HG03460 (cell line): ENCODE results near the gene CHRM2.
"Not testable (repeated sequence)": the region's sequence is repeated elsewhere in the genome, so short reads cannot be mapped to it uniquely, and the experiment has no call there.

Source experiments
- ATAC-seq: cut with Tn5 transposase; IDR thresholded peaks from one replicate; pipeline ENCODE4 v1.9.1; 2021; ENCODE audit not compliant: unreplicated experiment

CHRM2 gene

DNA sequence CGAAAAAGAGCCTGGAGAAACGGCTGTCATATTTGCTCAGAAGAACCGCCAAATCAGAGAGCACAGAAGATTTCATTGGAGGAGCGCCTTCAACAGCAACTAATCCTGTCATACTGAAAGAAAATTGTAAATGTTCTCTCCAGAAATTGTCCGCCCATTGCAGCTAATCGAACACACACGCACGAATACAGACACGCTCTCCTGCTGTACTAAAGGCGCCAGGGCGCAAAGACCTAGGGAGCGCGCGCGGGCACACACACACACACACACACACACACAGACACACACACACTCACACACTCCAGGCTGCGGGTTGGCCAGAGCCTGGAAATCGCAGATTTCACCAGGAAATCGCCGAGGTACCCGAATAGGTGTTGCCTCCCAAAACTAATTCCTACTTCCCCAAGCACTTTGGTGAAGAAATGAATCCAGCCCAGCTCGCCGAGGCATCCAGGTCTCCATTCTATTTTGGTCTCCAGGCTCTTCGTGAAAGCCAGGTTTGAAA, at the start of gene CHRM2:
TSS of gene CHRM2 (plus strand) at position 157 of the 505 bp plus-strand sequence. CDS start 146,214 bp downstream, outside the sequence.
- ATAC-seq, result no peak

DNA sequence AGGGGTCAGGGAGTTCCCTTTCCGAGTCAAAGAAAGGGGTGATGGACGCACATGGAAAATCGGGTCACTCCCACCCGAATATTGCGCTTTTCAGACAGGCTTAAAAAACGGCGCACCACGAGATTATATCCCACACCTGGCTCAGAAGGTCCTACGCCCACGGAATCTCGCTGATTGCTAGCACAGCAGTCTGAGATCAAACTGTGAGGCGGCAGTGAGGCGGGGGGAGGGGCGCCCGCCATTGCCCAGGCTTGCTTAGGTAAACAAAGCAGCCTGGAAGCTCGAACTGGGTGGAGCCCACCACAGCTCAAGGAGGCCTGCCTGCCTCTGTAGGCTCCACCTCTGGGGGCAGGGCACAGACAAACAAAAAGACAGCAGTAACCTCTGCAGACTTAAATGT, 37.1 kb upstream of the CHRM2 start:
- ATAC-seq, result not testable (repeated sequence)

DNA sequence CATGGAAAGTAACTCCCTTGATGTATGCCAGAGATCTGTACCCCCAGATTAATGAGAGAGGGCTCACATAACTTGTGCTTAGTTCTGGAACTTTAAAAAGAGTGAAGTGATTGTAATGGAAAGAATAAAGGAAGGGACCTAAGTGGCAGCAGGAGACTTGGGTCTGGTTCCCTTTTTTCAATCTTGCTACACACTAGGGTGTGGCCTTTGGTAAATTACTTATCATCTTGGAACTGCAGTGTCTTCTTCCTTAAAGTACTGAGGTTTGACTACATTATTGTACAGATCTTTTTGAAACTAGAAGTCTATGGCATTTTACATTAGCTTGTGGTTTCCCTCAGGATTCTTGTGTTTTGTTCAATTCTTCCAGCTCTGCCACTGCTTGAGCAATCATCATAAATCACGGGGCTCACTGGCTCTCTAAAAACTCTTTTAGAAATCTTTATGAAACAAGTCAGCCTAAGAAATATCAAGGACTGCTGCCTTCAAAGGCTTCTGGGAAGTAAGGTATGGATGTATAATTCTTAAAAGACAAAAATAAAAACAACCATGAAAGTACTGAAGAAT, 22.5 kb upstream of the CHRM2 start:
- no peak for ATAC-seq

DNA sequence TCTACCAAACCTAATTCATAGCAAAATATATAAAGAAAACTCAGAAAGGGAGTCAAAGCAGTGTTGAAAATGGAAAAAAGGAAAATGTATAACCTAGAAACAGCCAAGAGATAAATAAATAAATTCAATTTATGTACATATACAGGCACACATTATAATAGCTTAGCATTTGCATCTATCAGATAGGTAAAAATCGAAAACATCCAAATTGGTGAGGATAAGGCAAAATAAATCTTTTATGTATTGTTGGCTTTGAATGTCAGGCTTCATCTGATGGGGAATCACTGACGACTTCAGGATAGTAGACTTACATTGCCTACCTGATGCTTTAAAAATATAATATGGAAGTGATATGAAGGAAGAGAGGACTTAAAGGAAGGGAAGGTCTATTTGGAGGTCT, 20.6 kb upstream of the CHRM2 start:
- ATAC-seq, result no peak

DNA sequence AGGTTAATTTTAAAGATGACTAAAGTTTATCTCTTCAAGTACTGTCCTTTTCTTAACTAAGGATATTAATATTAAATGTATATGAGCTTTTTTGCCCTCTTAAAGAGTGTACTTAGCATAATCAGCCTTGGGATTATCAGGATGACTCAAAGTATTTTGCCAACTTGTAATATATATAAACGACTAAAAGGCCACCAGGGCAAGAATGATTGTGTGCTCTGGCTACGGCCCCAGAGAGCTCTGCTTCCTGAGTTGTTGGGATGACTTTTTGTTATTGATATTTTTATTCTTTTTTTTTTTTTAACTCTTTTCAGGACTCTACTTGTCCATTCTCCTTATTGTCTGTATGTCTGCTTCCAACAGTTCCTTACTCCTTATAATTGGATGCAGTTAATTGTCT, 14.8 kb upstream of the CHRM2 start:
- ATAC-seq, result no peak

DNA sequence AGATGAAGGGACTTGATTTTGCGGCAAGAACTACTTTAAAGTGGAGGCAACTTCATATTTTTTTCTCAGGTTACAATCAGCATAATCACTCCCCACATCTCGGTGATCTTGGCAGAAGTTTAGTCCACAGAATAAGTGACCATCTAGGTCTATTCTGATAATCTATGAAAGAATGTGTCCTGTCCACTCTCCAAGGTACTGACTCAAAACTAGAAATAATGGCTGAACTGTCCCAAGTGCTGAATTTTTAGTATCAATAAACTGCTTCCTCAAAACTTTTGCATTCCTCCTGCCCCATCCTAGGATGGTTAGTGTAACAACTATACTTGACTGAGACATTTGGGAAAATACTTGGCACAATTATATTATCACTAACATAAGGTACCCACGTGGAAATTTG, 10.9 kb upstream of the CHRM2 start:
- ATAC-seq, result no peak

DNA sequence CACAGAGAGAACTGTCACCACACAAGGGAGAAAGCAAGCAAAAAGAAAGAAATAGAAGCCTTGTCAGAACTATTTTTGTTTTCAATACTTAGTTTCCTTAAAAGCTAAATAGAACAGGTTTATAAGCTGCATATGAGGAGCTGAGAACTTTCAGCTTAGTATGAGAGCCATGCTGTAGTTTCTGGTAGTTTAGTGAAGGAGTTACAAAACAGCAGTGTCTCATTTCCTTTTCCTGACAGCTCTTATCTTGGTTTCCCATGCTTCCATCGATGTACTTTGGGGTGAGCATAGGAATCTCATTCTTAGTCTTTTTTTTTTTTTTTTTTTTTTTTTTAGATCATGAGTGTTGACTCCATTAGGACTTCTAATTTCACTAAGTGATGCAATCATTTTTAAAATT, 8.6 kb upstream of the CHRM2 start:
- ATAC-seq, result no peak

DNA sequence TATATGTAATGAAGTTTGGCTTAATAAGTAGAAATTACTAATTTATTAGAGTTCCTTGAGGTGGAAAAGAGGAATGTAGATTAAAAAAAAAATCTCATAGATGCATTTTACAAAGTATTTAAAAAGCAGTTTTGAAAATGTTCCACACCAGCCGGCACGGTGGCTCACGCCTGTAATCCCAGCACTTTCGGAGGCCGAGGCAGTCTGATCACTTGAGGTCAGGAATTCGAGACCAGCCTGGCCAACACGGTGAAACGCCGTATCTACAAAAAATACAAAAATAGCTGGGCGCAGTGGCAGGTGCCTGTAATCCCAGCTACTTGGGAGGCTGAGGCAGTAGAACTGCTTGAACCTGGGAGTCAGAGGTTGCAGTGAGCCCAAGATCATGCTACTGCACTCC, 3.2 kb upstream of the CHRM2 start:
- ATAC-seq, result no peak

DNA sequence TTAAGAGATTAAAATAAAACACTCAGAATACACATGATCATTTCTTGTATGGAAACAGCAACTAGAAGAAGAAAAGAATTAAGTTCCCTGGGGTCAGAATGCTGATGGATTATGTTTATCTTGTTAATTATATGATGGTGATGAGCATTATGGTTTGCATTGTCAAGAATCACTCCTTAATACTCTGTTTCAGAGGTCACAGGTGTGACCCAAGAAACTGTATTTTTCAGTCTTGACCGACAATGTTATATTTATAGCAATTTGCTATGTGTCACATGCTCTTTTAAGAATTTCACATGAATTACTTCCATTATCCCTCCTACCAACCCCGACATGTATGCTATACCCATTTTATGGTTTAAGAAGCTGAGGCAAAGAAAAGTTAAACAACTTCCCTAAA, 2.7 kb upstream of the CHRM2 start:
- no peak for ATAC-seq

DNA sequence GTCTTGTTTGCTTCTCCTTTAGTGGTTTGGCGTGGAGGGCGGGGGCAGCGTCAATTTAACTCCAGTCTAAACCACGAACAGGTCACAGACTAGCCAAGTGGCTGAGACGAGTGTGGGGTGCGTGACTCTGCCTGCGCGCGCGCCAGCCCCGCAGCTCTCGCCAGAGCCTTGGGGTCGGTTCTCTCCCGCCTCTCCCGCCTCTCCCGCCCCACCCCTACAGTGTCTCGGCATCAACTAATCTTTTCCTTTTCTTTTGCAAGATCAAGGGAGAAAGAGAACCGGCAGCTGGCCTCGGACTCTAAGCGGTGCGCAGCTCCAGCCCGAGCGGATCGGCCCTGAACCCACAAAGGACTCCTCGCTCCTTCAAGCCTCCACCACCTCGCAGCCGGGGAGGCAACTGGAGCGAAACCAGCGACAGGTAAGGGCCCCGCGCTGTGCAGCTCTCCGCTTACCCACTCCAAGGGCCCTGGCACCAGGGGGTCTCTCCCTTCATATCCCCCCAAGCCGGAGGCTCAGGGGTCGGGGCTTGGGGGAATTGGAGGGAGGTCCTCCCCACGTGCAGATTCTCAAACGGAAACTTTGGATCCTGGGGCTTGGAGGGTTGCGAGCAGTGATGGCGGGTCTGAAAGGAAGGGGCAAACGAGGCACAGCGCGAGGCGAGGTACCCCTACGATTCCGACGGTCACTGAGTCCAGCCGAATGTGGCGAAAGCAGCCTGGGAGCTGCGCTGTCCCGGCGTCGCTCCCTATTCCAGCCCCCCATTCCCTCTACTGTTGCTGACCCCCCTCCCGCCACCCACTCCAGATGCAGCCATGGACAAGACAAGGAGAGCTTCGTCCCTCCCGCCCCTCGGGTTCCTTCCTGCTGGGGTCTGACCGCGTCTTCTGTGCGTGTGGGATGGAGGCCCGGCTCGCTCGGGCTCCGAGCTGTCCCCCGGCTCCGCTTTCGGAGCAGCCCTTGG, 829 bp downstream of the CHRM2 start:
- no peak for ATAC-seq

DNA sequence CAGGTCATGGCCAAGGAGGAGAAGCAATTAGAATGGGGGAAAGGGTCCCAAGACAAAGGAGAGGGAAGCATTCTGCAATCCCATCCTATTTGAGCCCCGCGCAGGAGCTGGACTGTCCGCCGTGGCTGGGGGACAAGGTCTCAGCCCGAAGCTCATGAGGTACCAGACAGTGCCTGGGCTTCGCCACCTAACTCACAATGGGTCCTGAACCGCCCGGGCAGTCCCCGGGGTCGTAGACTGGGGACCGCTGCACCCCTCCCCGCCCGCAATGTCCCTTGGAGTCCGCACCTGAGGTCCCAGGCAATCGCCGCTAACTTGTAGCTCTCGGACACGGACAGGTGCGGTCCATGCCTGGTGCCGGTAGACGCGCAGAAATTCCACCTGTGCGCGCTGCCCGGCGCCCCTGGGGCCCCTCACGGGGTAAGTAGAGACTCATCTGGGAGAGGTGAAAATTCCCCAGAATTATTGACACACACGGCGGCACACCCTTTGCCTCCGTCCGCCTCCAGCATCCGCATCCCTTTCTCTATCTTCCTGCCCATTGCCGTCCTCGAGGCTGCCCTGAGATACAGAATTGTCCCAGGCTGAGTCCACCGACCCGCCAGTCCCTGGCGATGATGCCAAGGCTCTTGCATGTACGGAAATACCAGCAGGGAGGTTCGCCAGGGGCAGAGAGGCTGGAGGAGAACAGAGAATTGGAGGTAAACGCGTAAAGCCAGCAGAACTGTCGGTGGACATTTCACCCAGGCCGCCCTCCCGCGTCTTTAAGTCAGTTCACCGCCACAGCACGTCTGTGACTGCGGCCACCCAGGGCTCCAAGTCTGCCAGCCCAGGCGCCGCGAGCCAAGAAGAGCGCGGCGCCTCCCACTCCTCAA, 1.8 kb downstream of the CHRM2 start:
- no peak for ATAC-seq

DNA sequence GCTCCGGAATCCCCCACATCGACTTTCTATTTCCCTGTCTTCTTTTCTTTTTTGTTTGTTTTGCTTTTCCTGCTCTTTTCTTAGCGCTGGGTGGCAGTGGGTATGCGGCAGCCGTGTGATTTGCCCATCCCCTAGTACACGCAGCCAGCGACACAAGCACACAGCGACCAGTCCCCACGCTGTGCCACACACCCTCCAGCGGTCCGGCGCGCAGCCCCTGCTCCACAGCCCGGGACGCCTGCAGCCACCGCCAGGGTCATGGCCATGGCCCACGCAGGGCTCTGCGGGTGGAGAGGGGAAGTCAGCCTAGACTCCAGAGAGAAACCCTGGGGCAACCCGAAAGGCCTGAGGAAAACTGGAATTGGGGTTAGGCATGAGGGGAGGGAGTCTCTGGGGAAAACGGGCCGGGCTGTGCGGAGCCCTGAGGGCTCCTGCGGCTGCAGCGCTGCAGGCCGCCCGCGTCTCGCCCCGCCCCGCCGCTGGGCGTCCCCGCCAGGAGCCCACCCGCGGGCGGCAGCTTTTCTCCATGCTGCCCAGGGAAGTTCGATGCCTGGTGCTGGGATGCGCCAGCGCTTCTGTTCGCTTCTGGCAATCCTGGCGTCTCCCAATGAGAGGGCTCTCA, 2.5 kb downstream of the CHRM2 start:
- no peak for ATAC-seq

DNA sequence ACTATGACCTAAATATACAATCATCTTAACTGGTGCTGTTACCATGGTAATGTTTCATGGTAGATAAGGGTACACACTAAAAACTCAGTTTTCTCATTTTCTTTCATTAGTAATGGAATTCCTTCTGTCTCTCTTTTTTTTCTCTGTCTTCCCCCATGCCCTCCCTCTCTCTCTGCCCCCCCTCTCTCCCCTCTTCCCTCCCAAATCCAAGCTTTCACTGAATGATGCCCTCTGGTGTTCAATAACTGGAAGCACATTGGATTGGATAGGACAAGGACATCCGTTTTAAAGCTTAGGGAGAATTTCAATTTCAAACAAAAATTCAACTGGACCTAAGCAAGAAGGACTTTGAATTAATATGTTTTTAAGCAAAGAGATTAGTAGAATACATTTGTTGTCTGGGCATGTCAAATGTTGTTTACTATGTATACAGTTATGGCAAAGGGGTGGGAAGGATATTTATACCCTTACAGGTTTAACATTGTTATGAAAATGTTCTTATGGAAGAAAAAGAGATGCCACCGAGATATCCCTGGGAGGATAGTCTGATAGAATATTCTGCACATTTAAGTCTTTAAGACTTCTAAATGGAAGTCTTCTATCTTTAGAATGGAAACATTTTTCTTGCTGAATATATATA, 6.1 kb downstream of the CHRM2 start:
- no peak for ATAC-seq

DNA sequence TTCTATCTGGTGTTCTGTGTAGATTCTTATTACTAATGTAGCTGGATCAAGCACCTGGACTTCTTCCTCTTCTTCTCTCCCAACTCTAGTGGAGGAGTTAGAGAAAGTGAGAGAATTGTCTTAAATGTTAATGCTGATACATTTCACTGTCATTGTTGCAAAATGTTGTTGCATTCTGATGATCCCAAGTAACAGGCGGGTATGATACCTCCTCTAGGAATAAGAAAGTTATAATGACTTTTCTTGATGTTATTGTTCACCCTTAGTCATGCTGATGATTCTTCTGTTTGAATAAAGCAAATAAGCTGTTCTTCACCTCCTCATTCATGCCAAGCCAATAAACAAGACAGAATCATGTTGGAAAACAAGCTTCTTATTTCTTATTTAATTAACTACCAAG, 9.1 kb downstream of the CHRM2 start:
- no peak for ATAC-seq

DNA sequence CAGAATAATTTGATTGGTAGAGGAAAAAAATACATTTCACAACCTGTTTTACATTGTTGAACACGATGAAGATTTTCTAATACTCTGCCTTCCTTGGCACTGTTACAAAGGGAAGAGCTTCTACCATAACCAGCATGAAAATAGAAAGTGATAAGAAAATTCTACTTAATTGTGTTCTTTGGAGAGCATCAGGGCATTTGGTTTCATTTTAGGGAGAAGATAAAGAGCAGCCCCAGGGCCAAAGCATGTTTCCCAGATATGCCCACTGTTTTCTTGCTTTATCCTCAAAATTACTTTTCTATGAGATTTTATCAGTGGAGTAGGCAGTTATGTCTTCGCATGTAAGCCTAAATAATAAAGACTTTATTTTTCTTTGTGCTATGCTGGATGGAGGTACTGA, 9.5 kb downstream of the CHRM2 start:
- ATAC-seq, result no peak

DNA sequence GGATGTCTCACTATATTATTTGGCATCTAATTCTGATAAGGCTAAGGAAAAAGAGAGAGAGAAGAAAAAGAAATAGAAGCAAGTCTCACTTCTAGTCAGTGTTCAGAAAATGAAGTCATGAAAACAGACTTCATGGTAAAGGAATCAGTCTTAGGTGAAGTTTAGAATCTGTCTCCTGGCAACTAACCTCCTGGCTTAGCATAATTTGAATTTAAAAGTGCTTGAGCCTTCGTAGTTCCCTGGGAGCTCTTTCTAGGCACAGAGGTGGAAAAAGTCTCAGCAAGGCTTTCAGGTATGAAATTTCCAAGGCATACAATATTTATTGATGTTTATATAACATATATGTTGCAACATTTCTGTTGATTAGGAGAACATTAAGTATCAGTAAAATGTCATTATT, 10.4 kb downstream of the CHRM2 start:
- ATAC-seq, result no peak

DNA sequence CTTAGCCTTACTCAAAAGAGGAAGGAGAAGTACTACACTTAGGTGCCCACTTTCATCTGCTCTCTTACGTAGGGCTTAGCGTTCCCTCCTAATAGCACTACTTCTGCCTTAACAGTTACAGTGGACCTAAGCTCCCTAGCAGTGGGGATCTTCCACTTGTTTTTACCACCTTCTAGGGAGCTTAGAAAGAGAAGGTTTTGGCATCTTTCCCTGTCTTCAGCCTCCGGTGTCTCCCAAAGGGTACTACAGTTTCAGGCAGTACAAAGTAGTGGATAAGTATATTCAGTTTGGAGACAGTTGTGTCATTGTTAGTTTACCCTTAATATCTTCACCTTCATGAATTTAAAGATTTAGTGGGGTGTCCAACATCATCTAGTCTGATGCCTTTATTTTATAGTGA, 14.6 kb downstream of the CHRM2 start:
- ATAC-seq, result no peak

DNA sequence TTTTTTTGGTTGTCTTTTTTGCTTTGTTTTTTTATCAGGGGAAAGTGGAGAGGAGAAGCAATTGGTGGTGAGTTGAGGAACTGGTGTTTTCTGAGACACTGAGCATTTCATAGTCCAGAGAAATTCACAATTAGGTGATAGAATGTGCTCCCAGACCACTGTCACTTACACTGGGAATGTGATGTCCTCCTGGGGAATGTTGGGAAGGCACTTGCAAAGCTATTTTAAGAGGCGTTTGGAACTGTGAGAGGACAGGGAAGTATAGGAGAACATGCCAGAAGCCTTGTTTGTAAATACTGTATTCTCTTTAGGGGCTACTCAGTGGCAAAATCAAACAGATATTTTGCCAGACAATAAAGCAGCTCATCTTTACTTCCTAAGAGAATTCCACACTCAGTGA, 16.0 kb downstream of the CHRM2 start:
- ATAC-seq, result no peak

DNA sequence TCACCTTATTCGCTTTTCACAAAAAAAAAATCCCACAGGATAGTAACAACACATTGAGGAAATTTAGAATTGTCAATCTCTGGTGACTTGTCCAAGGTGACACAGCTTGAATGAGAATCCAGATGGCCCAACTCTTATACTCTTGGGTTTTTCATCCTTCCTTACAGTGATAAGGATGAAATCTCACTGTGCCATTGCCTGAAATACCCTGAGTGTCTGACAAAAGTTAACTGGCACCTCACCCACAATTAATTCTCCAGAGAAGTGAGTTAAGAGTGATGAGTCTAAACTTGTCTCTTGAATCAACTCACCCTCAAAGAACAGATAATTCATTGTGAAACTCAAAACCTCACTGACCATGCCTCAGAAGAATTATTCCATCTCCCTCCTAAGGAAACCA, 18.9 kb downstream of the CHRM2 start:
- ATAC-seq, result no peak

DNA sequence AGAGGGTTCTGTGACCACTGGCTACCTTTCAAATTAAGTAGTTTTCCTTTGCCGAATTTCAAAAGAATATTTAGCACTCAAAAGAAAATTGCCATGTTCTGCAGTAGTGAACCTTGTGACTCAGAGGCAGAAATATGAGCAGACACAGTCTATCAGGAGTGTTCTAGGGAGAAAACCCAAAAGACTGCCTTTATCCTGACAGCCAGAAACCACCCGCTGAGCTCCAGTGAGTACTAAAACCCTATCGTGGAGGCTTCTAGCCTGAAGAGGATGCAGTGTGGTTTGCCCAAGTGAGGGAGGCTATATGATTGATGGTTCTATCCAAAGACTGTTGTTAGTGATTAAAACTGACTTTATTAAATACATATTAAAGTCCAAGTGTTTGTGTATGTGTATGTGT, 21.9 kb downstream of the CHRM2 start:
- ATAC-seq, result no peak
